ENCODE measurements around the gene BGN.

BGN gene

GRCh38 chrX:153482376-153483015 lies 12.3 kb upstream of the BGN start:
- no peak for DNase-seq (ENCODE audit: low spot score)

GRCh38 chrX:153485396-153486080 lies 9.2 kb upstream of the BGN start:
- DNase-seq (ENCODE audit: low spot score) = no peak

- DNase-seq (ENCODE audit: low spot score) = no peak
Observed at GRCh38 chrX:153486171-153486570, 8.6 kb upstream of the BGN start.

GRCh38 chrX:153487590-153488071 lies 7.1 kb upstream of the BGN start:
- no peak for DNase-seq (ENCODE audit: low spot score)

GRCh38 chrX:153488231-153488914 lies 6.4 kb upstream of the BGN start:
- no peak for DNase-seq (ENCODE audit: low spot score)

- DNase-seq (ENCODE audit: low spot score) = no peak
Observed at GRCh38 chrX:153490217-153490930, 4.4 kb upstream of the BGN start.

- no peak for DNase-seq (ENCODE audit: low spot score)
Observed at GRCh38 chrX:153491351-153491914, 3.3 kb upstream of the BGN start.

GRCh38 chrX:153491918-153492317 lies 2.9 kb upstream of the BGN start:
- DNase-seq (ENCODE audit: low spot score) = no peak

- no peak for DNase-seq (ENCODE audit: low spot score)
Observed at GRCh38 chrX:153492543-153492942, 2.2 kb upstream of the BGN start.

- DNase-seq (ENCODE audit: low spot score) = no peak
Observed at GRCh38 chrX:153493085-153493484, 1.7 kb upstream of the BGN start.

- no peak for DNase-seq (ENCODE audit: low spot score)
Observed at GRCh38 chrX:153494061-153494460, 719 bp upstream of the BGN start.

- DNase-seq (ENCODE audit: low spot score) = no peak
Observed at GRCh38 chrX:153495362-153495751, 577 bp downstream of the BGN start.

GRCh38 chrX:153495903-153496589 lies 1.3 kb downstream of the BGN start:
- DNase-seq (ENCODE audit: low spot score) = no peak

GRCh38 chrX:153496590-153496959 lies 1.8 kb downstream of the BGN start:
- no peak for DNase-seq (ENCODE audit: low spot score)

- no peak for DNase-seq (ENCODE audit: low spot score)
Observed at GRCh38 chrX:153498453-153498852, 3.7 kb downstream of the BGN start.

- DNase-seq (ENCODE audit: low spot score) = no peak
Observed at GRCh38 chrX:153499341-153499740, 4.6 kb downstream of the BGN start.

GRCh38 chrX:153499876-153500275 lies 5.1 kb downstream of the BGN start:
- DNase-seq (ENCODE audit: low spot score) = no peak

- DNase-seq (ENCODE audit: low spot score) = no peak
Observed at GRCh38 chrX:153500676-153501280, 6.0 kb downstream of the BGN start.

GRCh38 chrX:153501530-153501929 lies 6.8 kb downstream of the BGN start:
- no peak for DNase-seq (ENCODE audit: low spot score)

- no peak for DNase-seq (ENCODE audit: low spot score)
Observed at GRCh38 chrX:153502131-153502530, 7.4 kb downstream of the BGN start.

GRCh38 chrX:153502796-153503195 lies 8.0 kb downstream of the BGN start:
- no peak for DNase-seq (ENCODE audit: low spot score)

Data from D341Med (cell line).